ENCODE data around the gene MOK. TPM values are rescaled to one million over a fixed set of nuclear protein-coding genes. Genes with fewer than 3 reads are reported as not detected.

MOK gene
- total RNA-seq, 1 experiment from 2014 or later, result 107 TPM

DNA sequence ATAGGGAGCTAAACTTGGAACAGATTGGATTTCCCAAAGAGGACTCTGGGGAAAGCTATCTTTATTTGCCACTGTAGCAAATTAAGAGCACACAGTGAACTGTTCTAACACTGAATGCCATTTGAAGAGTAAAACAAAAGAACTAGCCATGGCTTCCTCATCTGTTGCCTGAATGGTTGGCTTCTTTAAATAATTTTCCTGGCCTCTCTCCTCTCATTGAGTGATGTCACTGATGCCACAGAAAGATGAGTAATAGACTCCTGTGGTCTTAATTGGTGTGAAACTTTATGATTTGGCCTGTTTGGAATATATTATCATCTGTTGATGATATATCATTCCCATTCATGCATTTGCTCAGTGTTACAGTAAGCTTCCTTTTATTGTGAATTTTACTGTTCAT is 122.8 kb downstream of the MOK start:
- no TSS peak for BruUV-seq (replicated peaks)
- peaks cover 34% of the 10 kb centered on the region for H3K4me1 Mint-ChIP-seq (ENCODE audit: low read depth, unreplicated experiment)

DNA sequence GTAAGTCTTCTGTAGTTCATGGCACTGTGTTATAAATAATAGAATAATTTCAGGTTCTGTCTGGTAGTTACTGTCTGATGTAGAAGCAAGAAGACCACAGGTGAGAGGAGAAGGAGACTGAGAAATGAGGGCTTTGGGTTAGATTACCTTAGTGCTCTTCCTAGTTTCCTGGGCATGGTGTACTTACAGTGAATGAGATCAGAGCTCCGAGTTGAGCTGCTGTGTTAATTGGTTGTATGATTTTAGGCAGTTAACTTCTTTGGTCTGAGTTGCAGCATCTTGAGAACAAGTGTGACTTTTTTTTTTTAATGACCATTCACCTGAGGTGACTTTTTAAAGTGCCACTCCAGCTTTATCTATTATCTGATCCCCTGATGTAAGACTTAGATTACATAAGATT is 123.8 kb downstream of the MOK start:
- peaks cover 27% of the 10 kb centered on the region for H3K4me1 Mint-ChIP-seq (ENCODE audit: low read depth, unreplicated experiment)
- BruUV-seq (replicated peaks), result no TSS peak
- H3K9me3 Mint-ChIP-seq (ENCODE audit: low read depth, unreplicated experiment), result no peaks in the 10 kb centered on the region
- no peaks in the 10 kb centered on the region for H3K36me3 Mint-ChIP-seq (ENCODE audit: insufficient read depth, unreplicated experiment)
- TF ChIP-seq, protein P1, sequence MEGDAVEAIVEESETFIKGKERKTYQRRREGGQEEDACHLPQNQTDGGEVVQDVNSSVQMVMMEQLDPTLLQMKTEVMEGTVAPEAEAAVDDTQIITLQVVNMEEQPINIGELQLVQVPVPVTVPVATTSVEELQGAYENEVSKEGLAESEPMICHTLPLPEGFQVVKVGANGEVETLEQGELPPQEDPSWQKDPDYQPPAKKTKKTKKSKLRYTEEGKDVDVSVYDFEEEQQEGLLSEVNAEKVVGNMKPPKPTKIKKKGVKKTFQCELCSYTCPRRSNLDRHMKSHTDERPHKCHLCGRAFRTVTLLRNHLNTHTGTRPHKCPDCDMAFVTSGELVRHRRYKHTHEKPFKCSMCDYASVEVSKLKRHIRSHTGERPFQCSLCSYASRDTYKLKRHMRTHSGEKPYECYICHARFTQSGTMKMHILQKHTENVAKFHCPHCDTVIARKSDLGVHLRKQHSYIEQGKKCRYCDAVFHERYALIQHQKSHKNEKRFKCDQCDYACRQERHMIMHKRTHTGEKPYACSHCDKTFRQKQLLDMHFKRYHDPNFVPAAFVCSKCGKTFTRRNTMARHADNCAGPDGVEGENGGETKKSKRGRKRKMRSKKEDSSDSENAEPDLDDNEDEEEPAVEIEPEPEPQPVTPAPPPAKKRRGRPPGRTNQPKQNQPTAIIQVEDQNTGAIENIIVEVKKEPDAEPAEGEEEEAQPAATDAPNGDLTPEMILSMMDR (IDR thresholded peaks at IDR 0.05; ENCODE audit: unreplicated experiment), result no peak
- no peak for DNase-seq
- H3K4me3 Mint-ChIP-seq (ENCODE audit: low read depth, unreplicated experiment), result no peak overlapping the region
- CTCF ChIA-PET, result interaction anchor here (0.7 kb wide), 1 partner anchor 114 kb away, joined by 3 read pairs; no protein-coding TSS in a partner anchor
- H3K27ac Mint-ChIP-seq (ENCODE audit: unreplicated experiment), result no peak overlapping the region
- intact Hi-C loops (cut with micrococcal nuclease; ENCODE audit: unreplicated experiment), result no loop called here
- no peaks in the 10 kb centered on the region for H3K27me3 Mint-ChIP-seq (ENCODE audit: unreplicated experiment)

More for the DNA sequence above, 122.8 kb downstream of the MOK start:
- no peaks in the 10 kb centered on the region for H3K27me3 Mint-ChIP-seq (ENCODE audit: unreplicated experiment)
- TF ChIP-seq, protein P1 (IDR thresholded peaks at IDR 0.05; ENCODE audit: unreplicated experiment), result no peak
- no peak overlapping the region for H3K27ac Mint-ChIP-seq (ENCODE audit: unreplicated experiment)
- DNase-seq, result no peak
- no peaks in the 10 kb centered on the region for H3K9me3 Mint-ChIP-seq (ENCODE audit: low read depth, unreplicated experiment)
- no peak overlapping the region for H3K4me3 Mint-ChIP-seq (ENCODE audit: low read depth, unreplicated experiment)
- CTCF ChIA-PET, result no interaction called here
- intact Hi-C loops (cut with micrococcal nuclease; ENCODE audit: unreplicated experiment), result no loop called here
- peaks cover 2% of the 10 kb centered on the region for H3K36me3 Mint-ChIP-seq (ENCODE audit: insufficient read depth, unreplicated experiment)

DNA sequence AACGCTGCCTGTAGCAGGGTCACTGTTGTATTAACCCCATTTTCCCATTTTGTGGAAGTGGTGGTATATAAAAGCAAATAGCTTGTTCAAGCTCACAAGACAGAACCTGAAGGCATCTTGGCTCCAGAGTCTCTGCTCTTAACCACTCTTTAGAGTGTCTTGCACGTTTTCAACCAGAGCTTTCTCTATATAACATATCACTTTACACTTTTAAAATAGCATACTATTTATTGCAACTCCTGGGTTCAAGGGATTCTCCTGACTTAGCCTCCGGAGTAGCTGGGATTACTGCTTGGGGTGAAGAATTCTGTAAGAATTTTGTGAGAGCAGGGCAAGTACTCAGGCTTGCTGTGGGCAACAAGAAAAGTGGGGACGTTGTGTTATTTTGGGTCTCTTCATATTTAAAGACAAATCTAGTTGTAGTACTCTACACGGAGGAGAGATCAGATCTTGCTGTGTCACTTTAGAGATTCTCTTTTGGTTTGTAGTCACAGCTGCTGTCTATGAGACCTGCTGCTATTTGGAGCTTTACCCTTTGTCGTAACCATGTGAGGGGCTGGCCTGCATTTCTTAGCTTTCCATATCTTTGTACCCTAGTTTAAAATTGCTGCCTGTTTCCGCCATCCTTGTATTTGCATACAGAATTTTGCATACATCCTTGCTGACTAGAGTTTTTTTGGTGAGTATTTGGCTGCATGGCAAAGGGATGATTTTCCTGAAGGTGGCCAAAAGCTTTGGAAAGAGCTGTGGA is 124.5 kb downstream of the MOK start:
- no peak for DNase-seq
- H3K27ac Mint-ChIP-seq (ENCODE audit: unreplicated experiment), result no peak overlapping the region
- no peaks in the 10 kb centered on the region for H3K27me3 Mint-ChIP-seq (ENCODE audit: unreplicated experiment)
- CTCF ChIA-PET, result no interaction called here
- TF ChIP-seq, protein P1 (IDR thresholded peaks at IDR 0.05; ENCODE audit: unreplicated experiment), result no peak
- H3K4me3 Mint-ChIP-seq (ENCODE audit: low read depth, unreplicated experiment), result no peak overlapping the region
- peaks cover 25% of the 10 kb centered on the region for H3K4me1 Mint-ChIP-seq (ENCODE audit: low read depth, unreplicated experiment)
- no peaks in the 10 kb centered on the region for H3K36me3 Mint-ChIP-seq (ENCODE audit: insufficient read depth, unreplicated experiment)
- no TSS peak for BruUV-seq (replicated peaks)
- no peaks in the 10 kb centered on the region for H3K9me3 Mint-ChIP-seq (ENCODE audit: low read depth, unreplicated experiment)
- intact Hi-C loops (cut with micrococcal nuclease; ENCODE audit: unreplicated experiment), result no loop called here

Other genes with a start within 250 kb of the MOK start
- gene HSP90AA1, start 218.1 kb downstream of the MOK start, total RNA-seq (2022), result 1,038 and 1,111 TPM in 2 replicates
- 33.0 and 37.6 TPM in 2 replicates for gene WDR20, start 165.3 kb downstream of the MOK start, total RNA-seq (2022)
- gene ZNF839, start 14.6 kb upstream of the MOK start, total RNA-seq (2022), result 18.3 and 21.7 TPM in 2 replicates
- gene CINP, start 57.7 kb upstream of the MOK start, total RNA-seq (2022), result 38.3 and 39.7 TPM in 2 replicates
- gene TECPR2, start 57.8 kb upstream of the MOK start, total RNA-seq (2022), result 21.7 and 22.4 TPM in 2 replicates
- gene ANKRD9, start 204.6 kb upstream of the MOK start, total RNA-seq (2022), result 23.3 and 23.8 TPM in 2 replicates